Measurements from ENCODE around the gene CSPG4.

The CSPG4 gene

DNA sequence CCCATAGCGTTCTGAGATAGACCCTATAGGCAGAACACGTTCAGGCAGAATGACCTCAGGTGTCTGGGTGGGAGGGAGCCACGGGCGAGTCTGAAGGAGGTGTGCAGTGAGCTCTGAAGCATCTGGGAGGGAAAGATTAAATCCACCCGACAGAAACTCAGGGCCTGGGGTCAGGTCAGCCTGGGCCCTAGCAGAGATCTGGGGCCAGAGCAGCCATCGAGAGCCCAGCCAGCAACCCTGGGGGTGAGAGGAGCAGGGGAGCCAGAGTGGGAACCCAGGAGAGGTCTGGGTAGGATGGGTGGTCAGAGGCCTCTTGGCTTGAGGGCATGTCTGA is 42.8 kb downstream of the CSPG4 start:
- TF ChIP-seq, protein P1, sequence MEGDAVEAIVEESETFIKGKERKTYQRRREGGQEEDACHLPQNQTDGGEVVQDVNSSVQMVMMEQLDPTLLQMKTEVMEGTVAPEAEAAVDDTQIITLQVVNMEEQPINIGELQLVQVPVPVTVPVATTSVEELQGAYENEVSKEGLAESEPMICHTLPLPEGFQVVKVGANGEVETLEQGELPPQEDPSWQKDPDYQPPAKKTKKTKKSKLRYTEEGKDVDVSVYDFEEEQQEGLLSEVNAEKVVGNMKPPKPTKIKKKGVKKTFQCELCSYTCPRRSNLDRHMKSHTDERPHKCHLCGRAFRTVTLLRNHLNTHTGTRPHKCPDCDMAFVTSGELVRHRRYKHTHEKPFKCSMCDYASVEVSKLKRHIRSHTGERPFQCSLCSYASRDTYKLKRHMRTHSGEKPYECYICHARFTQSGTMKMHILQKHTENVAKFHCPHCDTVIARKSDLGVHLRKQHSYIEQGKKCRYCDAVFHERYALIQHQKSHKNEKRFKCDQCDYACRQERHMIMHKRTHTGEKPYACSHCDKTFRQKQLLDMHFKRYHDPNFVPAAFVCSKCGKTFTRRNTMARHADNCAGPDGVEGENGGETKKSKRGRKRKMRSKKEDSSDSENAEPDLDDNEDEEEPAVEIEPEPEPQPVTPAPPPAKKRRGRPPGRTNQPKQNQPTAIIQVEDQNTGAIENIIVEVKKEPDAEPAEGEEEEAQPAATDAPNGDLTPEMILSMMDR (IDR thresholded peaks at IDR 0.05; ENCODE audit: insufficient read depth, low read length, missing control alignments): no peak
- H3K4me3 ChIP-seq (ENCODE audit: low read depth, low read length): no peak overlapping the region
- ChIA-PET CTCF (interaction anchor here (1.6 to 3.8 kb wide), 3 partner anchors 12 to 162 kb away, joined by 3 to 11 read pairs (median 8); no protein-coding TSS in a partner anchor), POLR2A (interaction anchor here (0.5 kb wide), 1 partner anchor 809 kb away, joined by 3 read pairs; no protein-coding TSS in a partner anchor)
- no peak for DNase-seq (ENCODE audit: low read depth, low spot score)

DNA sequence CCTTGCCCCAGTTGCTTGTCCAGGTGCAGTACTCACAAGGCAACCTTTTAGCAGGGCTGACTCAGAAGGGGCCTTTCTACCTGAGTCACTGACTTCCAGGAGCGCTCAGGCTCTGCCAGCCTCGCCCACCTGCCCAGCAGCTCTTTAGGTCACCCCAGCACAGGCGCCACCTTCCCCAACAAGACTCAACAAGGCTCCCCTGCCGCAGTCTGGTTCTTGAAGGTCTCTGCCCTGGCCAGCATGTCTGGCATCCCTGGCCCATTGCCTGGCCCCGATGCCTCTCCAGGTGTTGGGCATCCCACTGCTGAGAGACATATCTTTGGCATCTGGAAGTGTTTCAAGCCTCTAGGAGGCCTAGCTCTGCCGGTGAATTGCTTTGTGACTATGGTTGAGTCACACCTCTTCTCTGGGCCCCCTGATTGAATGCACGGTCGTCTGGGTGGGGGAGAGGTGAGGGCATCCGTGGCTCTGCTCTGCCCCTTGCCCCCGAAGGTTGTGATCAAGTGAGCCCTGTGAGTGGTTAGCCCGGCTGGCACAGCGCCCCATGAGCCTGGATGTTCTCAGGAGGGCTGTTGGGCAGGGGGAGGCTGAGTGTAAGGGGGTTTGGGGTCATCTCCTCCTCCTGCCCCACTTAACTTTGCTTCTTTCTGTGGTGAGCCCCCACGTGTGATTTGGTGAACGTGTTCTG is 43.3 kb downstream of the CSPG4 start:
- ChIA-PET CTCF (interaction anchor here (0.9 to 3.8 kb wide), 5 partner anchors 12 to 161 kb away, joined by 3 to 11 read pairs (median 4); no protein-coding TSS in a partner anchor), POLR2A (interaction anchor here (0.5 to 3.2 kb wide), 3 partner anchors 22 to 809 kb away, joined by 3 to 23 read pairs (median 5); partner anchors contain the start of genes IMP3 and SNX33)
- TF ChIP-seq, protein P1 (IDR thresholded peaks at IDR 0.05; ENCODE audit: insufficient read depth, low read length, missing control alignments): no peak
- no peak overlapping the region for H3K4me3 ChIP-seq (ENCODE audit: low read depth, low read length)
- no peak for DNase-seq (ENCODE audit: low read depth, low spot score)

DNA sequence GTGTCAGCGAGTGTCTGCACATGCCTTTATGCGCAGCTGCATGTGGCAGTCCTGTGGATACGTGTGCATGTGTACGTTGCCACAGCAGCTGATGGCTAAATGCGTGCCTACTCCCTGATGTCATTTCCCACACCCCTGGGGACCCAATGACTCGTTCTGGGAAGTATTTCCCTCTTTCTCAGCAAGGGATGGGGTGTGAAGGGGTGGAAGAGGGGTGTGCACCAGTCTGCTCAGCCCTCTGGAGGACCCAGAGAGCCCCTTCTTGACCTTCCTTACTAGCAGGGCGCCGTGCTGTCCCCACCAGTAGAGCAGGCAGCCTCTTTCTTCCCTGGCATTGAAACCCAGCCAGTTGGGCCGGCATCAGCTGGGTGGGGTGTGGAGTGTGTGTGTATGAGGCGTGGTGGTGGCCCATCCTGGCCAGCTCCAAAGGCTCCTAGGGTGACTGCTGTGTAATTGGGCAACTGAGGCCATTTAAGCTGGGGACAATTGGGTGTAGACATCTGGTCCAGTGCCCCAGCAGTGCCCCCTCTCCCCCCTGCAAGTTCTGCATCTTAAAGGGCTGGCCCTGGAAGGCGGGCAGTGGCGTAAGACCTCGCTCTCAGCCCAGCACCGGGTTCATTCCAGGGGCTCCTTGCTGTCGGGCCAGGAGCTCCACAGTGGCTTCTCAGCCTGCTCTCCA is 45.7 kb downstream of the CSPG4 start:
- H3K4me3 ChIP-seq (ENCODE audit: low read depth, low read length): no peak overlapping the region
- peak; percentile 99 for DNase-seq (ENCODE audit: low read depth, low spot score)
- CTCF ChIA-PET: interaction anchor here (0.7 to 3.8 kb wide), 5 partner anchors 14 to 73 kb away, joined by 3 to 11 read pairs (median 3); no protein-coding TSS in a partner anchor
- TF ChIP-seq, protein P1 (IDR thresholded peaks at IDR 0.05; ENCODE audit: insufficient read depth, low read length, missing control alignments): no peak
- POLR2A ChIA-PET: interaction anchor here (0.6 to 3.2 kb wide), 7 partner anchors 19 to 88 kb away, joined by 3 to 23 read pairs (median 4); partner anchors contain the start of genes IMP3, PTPN9 and SNX33

DNA sequence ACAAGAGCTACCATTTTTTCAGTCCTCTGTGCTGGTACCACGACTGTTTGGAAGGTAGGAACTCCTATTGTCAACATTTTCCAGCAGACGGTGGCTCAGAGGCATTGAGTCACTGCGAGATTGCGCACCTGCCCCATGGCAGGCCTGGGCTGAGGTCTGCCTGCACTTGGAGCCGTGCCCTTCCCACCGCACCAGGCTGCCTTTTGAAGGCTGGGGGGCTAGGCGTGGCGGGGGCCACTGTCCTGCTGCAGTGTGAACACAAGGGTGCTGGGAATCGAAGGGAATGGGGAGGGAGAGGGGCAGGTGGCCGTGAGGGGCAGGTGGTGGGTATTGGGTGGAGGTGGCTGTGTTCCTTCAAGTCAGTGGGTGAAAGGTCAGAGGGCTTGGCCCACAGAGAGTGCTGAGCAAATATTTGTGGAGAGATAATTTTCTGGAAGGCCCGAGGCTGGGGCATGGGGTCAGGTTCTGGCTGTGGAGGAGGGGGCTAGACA is 48.7 kb downstream of the CSPG4 start:
- TF ChIP-seq, protein P1 (IDR thresholded peaks at IDR 0.05; ENCODE audit: insufficient read depth, low read length, missing control alignments): no peak
- no peak for DNase-seq (ENCODE audit: low read depth, low spot score)
- CTCF ChIA-PET: interaction anchor here (0.9 kb wide), 1 partner anchor 139 kb away, joined by 3 read pairs; no protein-coding TSS in a partner anchor

DNA sequence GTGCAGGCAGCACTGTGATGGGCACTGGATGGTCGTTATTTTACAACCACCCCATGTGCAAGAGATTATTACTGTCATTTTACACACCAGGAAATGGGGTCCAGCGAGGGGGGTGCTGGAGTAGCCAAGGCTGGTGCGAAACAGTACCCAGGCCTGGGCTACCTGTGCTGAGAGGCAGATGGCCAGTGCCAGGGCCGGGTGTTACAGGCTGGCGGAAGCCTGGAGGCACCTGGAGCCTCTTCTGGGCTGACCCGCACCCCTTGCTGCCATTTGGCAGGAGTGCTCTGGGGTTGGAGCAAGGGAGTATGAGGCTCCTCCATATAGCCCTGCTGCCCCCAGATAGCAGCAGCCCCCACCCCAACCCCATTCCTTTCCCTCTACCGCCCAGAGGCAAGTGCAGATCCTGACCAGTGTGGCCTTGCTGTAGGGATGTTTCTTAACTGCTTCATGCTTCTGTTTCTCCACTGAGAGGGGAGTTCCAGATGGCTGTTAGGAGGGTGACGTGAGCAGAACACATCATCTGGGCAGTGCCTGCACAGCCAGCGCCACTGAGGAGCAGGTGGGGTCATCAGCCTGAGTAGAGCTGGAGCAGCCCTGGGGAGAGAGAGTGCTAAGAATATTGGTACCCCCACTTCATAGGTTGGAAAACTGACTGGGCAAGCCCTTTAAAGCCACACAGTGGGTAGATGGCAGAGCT is 49.7 kb downstream of the CSPG4 start:
- H3K4me3 ChIP-seq (ENCODE audit: low read depth, low read length): no peak overlapping the region
- DNase-seq (ENCODE audit: low read depth, low spot score): no peak
- TF ChIP-seq, protein P1 (IDR thresholded peaks at IDR 0.05; ENCODE audit: insufficient read depth, low read length, missing control alignments): no peak
- CTCF ChIA-PET: interaction anchor here (2.8 kb wide), 1 partner anchor 25 kb away, joined by 11 read pairs; no protein-coding TSS in a partner anchor
- POLR2A ChIA-PET: no interaction called here

More for the DNA sequence above, 48.7 kb downstream of the CSPG4 start:
- POLR2A ChIA-PET: no interaction called here
- H3K4me3 ChIP-seq (ENCODE audit: low read depth, low read length): no peak overlapping the region
